ENCODE measurements around the gene TTN. TPM values are rescaled to one million over a fixed set of nuclear protein-coding genes. Genes with fewer than 3 reads are reported as not detected.

TTN gene
- total RNA-seq, 4 donors from 2014 or later: 7.6 to 104 (median 10.6) TPM

- no peak overlapping the region for H3K27ac ChIP-seq
Observed at GRCh38 chr2:178484245-178485041, 322.8 kb downstream of the TTN start.

DNA sequence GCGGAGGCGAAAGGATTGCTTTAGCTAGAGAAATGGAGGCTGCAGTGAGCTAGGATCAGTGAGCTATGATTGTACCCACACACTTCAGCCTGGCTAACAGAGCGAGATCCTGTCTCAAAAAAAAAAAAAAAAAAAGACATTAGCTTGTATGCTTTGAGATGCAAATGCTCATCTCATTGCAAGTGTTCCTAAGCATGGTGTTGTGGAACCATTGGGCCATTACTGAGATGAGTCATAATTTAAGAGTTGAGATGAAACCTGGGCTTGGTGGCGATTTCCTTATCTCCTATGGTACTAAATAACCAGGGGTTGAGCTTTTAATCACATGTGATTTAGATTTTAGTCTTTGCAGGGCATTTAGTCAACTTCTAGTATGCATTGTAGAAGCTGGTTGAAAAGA, 324.8 kb downstream of the TTN start:
- Histone ChIP-seq H3K4me1 (peaks cover 0 to 42% (median 17%) of the 10 kb centered on the region in 4 donors), H3K9me3 (no peaks in the 10 kb centered on the region), H3K27me3 (no peaks in the 10 kb centered on the region), H3K36me3 (no peaks in the 10 kb centered on the region), H3K27ac (no peak overlapping the region), H3K4me3 (no peak overlapping the region)
- no peak for TF ChIP-seq POLR2A (IDR thresholded peaks at IDR 0.05)
- DNase-seq: no peak

More at GRCh38 chr2:178484245-178485041, 322.8 kb downstream of the TTN start:
- peak in 1 of 3 donors; percentile 64 for DNase-seq
- Histone ChIP-seq H3K4me3 (no peak overlapping the region), H3K36me3 (no peaks in the 10 kb centered on the region), H3K27me3 (no peaks in the 10 kb centered on the region), H3K9me3 (no peaks in the 10 kb centered on the region), H3K4me1 (peaks cover 0 to 42% (median 16%) of the 10 kb centered on the region in 4 donors)
- TF ChIP-seq CTCF (IDR thresholded peaks at IDR 0.05) (no peak), POLR2A (IDR thresholded peaks at IDR 0.05) (no peak)

DNA sequence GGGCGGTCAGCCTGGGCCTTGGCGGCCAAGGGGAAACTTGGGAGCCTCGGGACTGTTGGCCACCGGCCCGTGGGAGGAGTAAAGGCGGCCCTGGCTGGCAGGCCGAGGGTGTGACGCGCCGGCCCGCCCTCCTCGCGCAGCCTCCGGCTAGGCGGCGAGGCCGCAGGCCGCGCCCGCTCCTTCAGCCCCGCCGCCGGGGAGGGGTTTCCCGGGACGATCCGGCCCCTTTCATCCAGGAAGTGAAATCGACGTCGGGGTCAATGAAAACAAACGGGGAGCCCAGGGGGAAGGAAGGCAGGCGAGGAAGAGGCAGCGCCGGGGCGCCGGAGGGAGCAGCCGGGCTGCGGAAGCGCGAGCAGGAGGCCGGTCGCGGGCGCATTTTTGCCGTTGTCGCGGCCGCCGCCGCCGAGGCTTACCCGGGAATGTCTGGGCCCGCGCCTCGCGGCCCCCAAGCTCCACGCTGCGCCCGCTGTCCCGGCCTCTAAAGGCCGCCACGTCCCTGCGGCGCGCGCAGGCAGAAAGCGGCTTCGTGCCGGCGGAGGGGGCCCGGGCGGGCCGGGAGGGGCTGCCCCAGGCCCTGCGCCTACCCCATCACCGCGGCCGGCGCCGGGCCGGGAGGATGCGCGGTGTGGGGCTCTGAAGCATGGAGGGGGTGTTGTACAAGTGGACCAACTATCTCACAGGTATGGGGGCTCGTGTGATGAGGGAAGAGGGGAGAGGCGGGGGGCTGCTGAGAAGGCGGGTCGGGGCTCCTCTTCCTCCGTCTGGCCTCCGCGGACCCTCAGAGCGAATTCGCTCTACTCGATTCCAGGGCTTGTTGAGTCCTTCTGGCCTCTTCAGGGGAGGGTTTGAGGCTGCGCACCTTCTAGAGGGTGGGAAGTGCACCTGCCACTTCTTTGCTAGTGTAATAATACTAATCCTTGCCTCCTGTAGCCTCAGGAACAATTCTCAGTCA, 326.7 kb downstream of the TTN start, which contains the start of gene PLEKHA3:
TSS of gene PLEKHA3 (plus strand) at position 231 of the 955 bp plus-strand sequence. CDS start at position 644, 413 bp downstream.
- DNase-seq: peak; percentile 77 to 96 (median 96)
- Histone ChIP-seq H3K4me1 (peaks cover 0 to 46% (median 17%) of the 10 kb centered on the region in 4 donors), H3K4me3 (peak within 1 kb of the TSS; percentile 80 to 97 (median 86)), H3K9me3 (no peaks in the 10 kb centered on the region), H3K27me3 (no peaks in the 10 kb centered on the region), H3K36me3 (no peaks in the 10 kb centered on the region), H3K27ac (peak within 1 kb of the TSS; percentile 91 to 96 (median 95))
- TF ChIP-seq POLR2A (IDR thresholded peaks at IDR 0.05) (peak; percentile 79 to 93), CTCF (IDR thresholded peaks at IDR 0.05) (peak in 1 of 6 experiments; percentile 11)

- Histone ChIP-seq H3K27ac (peak overlapping the region; percentile 91 to 96 (median 95)), H3K27me3 (no peaks in the 10 kb centered on the region), H3K4me1 (peaks cover 0 to 40% (median 17%) of the 10 kb centered on the region in 4 donors), H3K36me3 (no peaks in the 10 kb centered on the region), H3K4me3 (peak overlapping the region; percentile 80 to 97 (median 86)), H3K9me3 (no peaks in the 10 kb centered on the region)
- no peak for DNase-seq
- TF ChIP-seq CTCF (IDR thresholded peaks at IDR 0.05) (no peak), POLR2A (IDR thresholded peaks at IDR 0.05) (no peak)
Observed at GRCh38 chr2:178479758-178480226, 327.4 kb downstream of the TTN start.

DNA sequence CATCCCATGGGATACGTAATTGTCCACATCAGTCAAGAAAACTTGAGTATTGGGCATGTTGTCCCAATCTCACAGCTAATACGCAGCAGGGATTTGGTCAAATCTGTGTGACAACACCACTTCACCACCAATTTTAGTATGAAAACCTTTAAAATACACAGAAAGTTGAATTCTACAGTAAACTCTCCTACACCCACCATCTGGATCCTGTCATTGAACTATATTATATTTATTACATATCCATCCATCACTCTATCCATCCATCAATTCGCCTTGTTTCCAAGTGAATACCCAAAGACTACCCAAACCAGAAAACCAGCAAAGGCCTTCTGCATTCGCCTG, 328.0 kb downstream of the TTN start:
- peak overlapping the region; percentile 47 to 76 (median 63) for H3K4me3 ChIP-seq
- H3K36me3 ChIP-seq: no peaks in the 10 kb centered on the region
- no peaks in the 10 kb centered on the region for H3K9me3 ChIP-seq
- H3K27ac ChIP-seq: peak overlapping the region; percentile 91 to 96 (median 95)
- peaks cover 0 to 34% (median 17%) of the 10 kb centered on the region in 4 donors for H3K4me1 ChIP-seq
- no peak for DNase-seq
- TF ChIP-seq POLR2A (IDR thresholded peaks at IDR 0.05) (no peak), CTCF (IDR thresholded peaks at IDR 0.05) (no peak)
- no peaks in the 10 kb centered on the region for H3K27me3 ChIP-seq
